H1 (cell line): ENCODE results near the gene BRPF3. TPM values are rescaled to one million over a fixed set of nuclear protein-coding genes. Genes with fewer than 3 reads are reported as not detected.

Source experiments
- CBX8 ChIP-seq: fragments of 300-800, 300-1000 bp; sonication (generic); IDR thresholded peaks from 2 replicates; pipeline ENCODE4 v1.7.1; 2016; ENCODE audit warnings: low read depth, low read length, borderline replicate concordance
- polyA plus RNA-seq, 7 experiments: library from polyadenylated mRNA; depleted of rRNA in 3 of 7; stranded (reverse) in 5 of 7; unstranded in 2 of 7; fragments of >200 nt in 5 of 7; fragments of 200-250 nt in 2 of 7; gene quantifications; 1 replicate in 5 of 7; 2 replicates in 1 of 7; 4 replicates in 1 of 7; pipeline versions ENCODE4 v1.2.1 to v1.2.3, GENCODE V29; 2011 to 2013; ENCODE audit warnings: missing spikeins in 2 of 7, mixed read lengths in 2 of 7
- total RNA-seq: library from RNA; stranded (reverse); fragmentation: NEBNext Ultra II Directional; extraction: Animal tissue kit (Norgen Biotek cat#: 25700); gene quantifications from 2 replicates; pipeline ENCODE4 v1.2.1, GENCODE V29; 2021

Gene BRPF3
- total and polyA plus RNA-seq, 2 of the 8 experiments (the other 6 are each of a cell fraction or from before 2014, with no cell fraction given): 26.0 to 37.5 TPM

DNA sequence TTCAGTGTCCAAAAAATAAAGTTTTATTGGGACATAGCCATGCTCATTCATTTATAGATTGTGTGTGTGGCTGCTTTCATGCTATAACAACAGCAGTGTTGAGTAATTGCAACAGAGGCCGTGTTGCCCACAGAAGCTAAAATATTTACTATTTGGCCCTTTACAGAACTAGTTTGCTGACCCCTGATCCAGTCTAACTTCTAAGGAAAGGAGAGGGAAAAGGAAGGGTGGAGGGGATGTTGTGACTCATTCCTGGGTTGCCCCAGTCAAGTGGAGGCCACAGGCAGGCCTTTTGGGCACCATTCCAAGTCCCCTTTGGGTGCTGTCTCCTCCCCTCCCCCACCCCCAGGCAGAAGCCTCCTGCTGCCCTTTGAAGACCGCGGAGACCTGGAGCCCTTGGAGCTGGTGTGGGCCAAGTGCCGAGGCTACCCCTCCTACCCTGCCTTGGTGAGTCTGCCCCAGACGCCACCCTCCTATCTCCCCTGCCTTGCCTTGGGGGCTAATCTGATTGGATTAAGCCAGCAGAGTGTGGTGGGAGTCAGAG lies 28.4 kb downstream of the BRPF3 start (continued):
- no peak for TF ChIP-seq CBX8
